Measurements from ENCODE around the gene SGIP1.

DNA sequence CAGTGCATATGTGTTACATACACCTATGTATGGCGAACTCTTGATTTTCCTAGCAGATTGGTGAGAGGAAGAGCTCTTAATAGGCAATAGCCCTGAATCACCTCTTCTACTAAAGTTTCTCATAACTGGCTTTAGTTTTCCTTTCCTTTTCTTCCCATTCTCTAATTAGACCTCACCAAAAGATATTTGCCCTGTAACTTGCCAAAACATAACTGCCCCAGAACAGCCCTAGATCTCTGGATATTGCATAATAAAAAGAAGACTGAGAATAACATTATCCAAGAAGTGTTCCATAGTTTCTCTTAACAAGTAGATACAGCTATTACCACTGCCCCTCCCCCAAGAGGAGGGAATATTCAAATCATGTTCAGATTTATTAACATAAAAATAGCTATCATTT lies 16.3 kb downstream of the SGIP1 start:
- TF ChIP-seq GATA2 (IDR thresholded peaks at IDR 0.05; ENCODE audit: insufficient read depth, insufficient read length, low read depth, low read length) (no peak), FOS (IDR thresholded peaks at IDR 0.05; ENCODE audit: borderline replicate concordance, insufficient read depth, low read length) (no peak), JUN (IDR thresholded peaks at IDR 0.05; ENCODE audit: borderline replicate concordance, insufficient read depth, insufficient read length, low read depth) (no peak), POLR2AphosphoS5 (IDR thresholded peaks at IDR 0.05; ENCODE audit: insufficient read depth, low read depth, low read length) (no peak), MYC (IDR thresholded peaks at IDR 0.05; ENCODE audit: low read depth, low read length) (no peak), POLR2A (IDR thresholded peaks at IDR 0.05; ENCODE audit: low read depth, low read length) (no peak), EZH2 (IDR thresholded peaks at IDR 0.05; ENCODE audit: borderline replicate concordance, low read depth, low read length, severe bottlenecking) (no peak)
- TF ChIP-seq, protein P1, sequence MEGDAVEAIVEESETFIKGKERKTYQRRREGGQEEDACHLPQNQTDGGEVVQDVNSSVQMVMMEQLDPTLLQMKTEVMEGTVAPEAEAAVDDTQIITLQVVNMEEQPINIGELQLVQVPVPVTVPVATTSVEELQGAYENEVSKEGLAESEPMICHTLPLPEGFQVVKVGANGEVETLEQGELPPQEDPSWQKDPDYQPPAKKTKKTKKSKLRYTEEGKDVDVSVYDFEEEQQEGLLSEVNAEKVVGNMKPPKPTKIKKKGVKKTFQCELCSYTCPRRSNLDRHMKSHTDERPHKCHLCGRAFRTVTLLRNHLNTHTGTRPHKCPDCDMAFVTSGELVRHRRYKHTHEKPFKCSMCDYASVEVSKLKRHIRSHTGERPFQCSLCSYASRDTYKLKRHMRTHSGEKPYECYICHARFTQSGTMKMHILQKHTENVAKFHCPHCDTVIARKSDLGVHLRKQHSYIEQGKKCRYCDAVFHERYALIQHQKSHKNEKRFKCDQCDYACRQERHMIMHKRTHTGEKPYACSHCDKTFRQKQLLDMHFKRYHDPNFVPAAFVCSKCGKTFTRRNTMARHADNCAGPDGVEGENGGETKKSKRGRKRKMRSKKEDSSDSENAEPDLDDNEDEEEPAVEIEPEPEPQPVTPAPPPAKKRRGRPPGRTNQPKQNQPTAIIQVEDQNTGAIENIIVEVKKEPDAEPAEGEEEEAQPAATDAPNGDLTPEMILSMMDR (IDR thresholded peaks at IDR 0.05; ENCODE audit: extremely low read depth in 1 of 2, insufficient read depth in 1 of 2, low read depth in 1 of 2, low read length in 2 of 2), result no peak
- TF ChIP-seq, protein P2, sequence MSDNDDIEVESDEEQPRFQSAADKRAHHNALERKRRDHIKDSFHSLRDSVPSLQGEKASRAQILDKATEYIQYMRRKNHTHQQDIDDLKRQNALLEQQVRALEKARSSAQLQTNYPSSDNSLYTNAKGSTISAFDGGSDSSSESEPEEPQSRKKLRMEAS (IDR thresholded peaks at IDR 0.05; ENCODE audit: insufficient read depth, insufficient read length), result no peak
